ENCODE results near the gene GNB1L. TPM values are rescaled to one million over a fixed set of nuclear protein-coding genes. Genes with fewer than 3 reads are reported as not detected.

GNB1L gene
- total RNA-seq, 1 donor from 2014 or later: 11.1 TPM

DNA sequence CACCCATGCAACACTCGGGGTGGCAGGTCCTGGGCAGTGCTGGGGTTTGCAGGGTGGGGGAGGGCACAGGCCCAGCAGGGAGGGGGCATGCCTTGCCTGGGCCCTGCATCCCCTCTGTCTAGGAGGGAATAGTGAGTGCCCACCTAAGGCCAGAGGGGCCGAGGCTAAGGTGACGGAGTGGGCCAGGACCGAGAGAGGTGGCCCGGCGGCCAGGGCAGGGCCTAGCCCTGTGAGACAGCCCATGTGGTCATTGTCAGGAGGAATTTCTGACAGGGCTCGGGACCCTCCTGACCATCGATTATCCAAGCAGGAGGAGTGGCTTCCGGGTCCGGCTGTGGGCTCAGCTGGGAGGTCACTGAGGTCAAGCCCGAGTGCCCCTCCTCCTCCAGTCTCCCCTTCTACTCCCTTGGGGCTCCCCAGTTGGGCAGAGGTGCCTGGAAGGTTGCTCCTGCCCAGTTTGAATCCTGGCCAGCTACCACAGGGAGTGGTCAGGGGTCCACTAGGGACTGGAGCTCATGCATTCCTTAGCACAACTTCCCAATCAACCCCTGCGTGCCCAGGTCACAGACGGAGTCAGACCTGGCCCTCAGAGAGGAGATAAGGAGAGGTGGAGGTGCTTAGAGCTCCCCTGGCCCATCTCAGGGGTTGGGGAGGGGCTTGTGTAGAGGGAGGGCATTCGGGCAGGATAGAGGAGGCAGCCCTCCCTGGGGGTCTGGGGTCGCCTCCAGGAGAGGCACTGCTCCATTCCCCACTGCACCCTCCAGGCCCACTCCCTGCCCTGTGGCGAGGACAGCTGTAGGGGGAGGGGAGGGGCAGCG is 116.6 kb downstream of the GNB1L start:
- DNase-seq (ENCODE audit: low read depth, low spot score): no peak

DNA sequence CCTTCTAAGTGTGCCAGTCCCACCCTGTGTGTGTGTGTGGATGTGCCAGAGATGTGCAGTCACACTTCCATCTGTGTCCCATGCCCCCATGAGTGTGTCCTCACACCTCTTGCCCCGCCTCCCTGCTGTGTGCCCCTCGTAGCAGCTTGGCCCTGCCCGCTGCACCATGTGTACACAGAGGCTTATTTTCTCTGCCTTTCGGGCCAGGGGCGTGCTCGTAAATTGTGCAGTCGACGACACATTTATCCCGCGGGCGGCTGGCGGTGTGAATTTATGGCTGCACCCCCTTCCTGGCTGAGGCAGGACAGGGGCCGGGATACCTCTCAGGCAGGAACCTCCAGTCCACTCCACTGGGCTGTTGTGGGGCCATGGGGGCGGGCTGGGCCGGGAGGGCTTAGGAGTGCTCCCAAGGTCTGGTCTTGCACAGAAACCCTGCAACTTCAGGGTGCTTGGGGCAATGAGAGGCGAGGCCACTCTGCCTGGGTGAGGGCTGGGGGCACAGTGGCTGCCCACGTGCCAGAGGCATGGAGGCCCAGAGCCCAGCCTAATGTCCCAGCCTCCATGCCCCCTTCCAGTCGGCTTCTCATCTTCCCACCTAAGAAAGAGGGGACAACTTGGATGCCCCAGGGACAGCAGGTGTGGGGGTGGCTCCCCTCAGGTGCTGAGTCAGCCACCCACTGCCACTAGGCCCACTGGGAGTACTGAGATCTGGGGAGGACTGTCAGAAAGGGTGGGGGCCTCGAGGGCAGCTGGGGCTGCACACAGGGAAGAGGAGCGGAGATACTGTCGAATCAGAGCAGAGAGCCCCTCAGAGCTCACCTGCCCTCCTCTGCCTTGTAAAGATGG is 118.8 kb downstream of the GNB1L start:
- no peak for DNase-seq (ENCODE audit: low read depth, low spot score)

DNA sequence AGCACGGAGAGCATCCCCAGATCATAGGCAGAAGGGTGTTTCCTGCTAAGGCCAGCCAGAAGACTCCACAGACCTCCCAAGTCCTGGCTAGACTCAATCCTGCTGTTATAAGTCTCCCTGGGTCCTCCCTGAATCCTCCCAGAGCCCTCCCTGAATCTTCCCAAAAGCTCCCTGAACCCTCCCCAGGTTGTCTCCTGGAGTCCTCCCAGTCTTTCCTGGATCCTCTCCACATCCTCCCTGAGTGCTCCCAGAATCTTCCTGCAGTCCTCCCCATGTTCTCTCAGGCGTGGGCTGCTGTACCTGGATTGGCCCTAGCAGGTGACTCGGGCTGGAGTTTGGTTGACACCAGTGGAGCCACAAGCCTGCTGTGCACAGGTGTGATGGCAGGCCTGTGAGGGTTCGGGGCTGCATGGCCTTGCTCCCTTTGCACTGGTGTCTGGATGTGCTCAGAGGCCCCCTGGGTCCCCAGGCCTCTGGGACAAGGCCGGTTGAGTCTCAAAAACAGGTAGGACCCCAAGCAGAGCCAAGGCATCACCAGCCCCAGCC is 119.8 kb downstream of the GNB1L start:
- no peak for DNase-seq (ENCODE audit: low read depth, low spot score)

DNA sequence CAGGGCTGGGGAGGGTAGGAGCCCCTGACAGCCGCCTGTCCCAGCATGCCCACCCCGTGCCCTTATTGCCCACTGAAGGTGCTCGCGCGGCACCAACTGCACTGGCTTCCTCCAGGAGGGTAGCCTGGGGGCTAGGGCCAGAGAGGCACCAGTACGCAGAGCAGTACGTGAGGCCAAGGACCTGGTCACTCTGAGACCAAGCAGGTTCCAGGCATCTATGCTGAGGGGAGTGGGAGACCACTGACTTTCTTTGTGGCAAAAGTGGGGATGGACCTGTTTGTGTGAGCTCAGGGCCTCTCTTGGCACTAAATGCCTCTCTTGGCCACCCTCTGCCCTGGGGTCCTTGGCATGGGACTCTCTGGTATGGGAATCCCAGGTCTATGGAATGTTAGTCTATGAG is 120.5 kb downstream of the GNB1L start:
- DNase-seq (ENCODE audit: low read depth, low spot score): no peak

DNA sequence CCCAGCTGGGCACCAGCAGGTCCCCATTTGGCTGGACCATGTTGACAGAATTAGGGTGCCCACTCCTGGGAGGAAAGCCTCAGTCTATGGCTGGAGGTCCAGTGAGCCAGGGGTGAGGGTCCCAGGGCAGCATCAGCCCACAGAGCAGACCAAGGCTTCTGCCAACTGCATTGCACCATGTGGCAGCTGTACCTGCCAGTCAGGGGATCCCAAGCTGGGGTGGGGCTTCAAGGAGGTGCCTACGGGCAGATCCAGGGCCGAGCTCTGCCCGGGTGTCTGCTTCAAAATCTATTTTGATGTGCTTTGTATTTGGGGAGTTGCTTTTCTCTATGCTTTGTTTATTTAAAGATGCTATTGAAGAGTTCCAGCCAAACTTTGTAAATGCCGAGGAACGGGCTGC is 120.9 kb downstream of the GNB1L start:
- DNase-seq (ENCODE audit: low read depth, low spot score): no peak

Other genes starting within 250 kb of the GNB1L start
- 11.1 and 11.8 TPM in 2 replicates for gene SEPTIN5, start 140.4 kb downstream of the GNB1L start, total RNA-seq
- gene GP1BB, start 131.3 kb downstream of the GNB1L start, total RNA-seq: 0.79 and 1.1 TPM in 2 replicates
- gene TBX1, start 94.1 kb downstream of the GNB1L start, total RNA-seq: 0.71 and 6.5 TPM in 2 replicates
- gene RTL10, start within 50 bp of the GNB1L start, total RNA-seq: 29.2 and 39.3 TPM in 2 replicates
- gene COMT, start 86.9 kb upstream of the GNB1L start, total RNA-seq: 254 and 326 TPM in 2 replicates
- 67.5 and 73.7 TPM in 2 replicates for gene TXNRD2, start 86.9 kb upstream of the GNB1L start, total RNA-seq
- 52.8 and 79.3 TPM in 2 replicates for gene ARVCF, start 161.9 kb upstream of the GNB1L start, total RNA-seq
- gene TANGO2, start 166.2 kb upstream of the GNB1L start, total RNA-seq: 36.4 and 72.1 TPM in 2 replicates
- 35.9 and 40.9 TPM in 2 replicates for gene DGCR8, start 225.4 kb upstream of the GNB1L start, total RNA-seq